Suppressor macrophage treated with lipopolysaccharide for 1 hour (primary cell): Measurements from ENCODE around the gene ITK.
A peak's percentile ranks its signal among the peaks of the same experiment; 100 is the strongest.
"Not testable (repeated sequence)": the region's sequence is repeated elsewhere in the genome, so short reads cannot be mapped to it uniquely, and the experiment has no call there.

ENCODE experiments used
- DNase-seq, 3 donors: peaks; one replicate each; pipeline ENCODE4 v3.0.0-alpha.2; 2020 to 2022

The ITK gene

DNA sequence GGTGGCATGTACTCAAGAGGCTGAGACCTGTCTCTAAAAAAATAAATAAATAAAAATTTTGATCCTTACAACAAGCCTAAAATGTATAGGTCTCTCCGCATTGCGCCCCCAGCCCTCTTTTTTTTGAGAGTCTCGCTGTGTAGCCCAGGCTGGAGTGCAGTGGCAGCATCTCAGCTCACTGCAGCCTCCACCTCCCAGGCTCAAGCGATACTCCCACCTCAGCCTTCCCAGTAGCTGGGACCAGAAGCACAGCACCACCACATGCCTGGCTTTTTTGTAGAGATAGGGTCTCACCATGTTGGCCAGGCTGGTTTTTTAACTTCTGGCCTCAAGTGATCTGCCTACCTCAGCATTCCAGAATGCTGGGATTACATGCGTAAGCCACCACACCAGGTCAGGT is 12.4 kb upstream of the ITK start:
- DNase-seq: no peak

DNA sequence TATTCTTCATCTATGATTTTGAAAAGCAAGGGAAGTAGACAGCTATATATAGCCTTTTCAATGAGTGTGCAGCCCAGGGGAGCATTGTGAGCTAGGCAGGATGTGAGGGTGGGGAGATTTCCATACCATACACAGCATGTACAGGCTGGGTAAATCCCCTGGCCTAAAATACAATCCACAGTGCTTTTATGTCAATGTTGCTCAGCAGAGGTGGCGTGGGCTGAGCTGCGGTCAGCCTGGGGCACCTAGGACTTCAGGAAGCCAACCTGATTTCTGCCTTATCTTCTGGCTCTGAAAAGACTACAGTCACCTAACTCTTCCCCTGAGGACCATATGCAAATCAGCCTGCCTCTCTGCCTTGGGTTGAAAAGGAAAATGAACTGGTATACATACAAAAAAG is 8.2 kb upstream of the ITK start:
- DNase-seq: peak; percentile 35 to 61 (median 51)

DNA sequence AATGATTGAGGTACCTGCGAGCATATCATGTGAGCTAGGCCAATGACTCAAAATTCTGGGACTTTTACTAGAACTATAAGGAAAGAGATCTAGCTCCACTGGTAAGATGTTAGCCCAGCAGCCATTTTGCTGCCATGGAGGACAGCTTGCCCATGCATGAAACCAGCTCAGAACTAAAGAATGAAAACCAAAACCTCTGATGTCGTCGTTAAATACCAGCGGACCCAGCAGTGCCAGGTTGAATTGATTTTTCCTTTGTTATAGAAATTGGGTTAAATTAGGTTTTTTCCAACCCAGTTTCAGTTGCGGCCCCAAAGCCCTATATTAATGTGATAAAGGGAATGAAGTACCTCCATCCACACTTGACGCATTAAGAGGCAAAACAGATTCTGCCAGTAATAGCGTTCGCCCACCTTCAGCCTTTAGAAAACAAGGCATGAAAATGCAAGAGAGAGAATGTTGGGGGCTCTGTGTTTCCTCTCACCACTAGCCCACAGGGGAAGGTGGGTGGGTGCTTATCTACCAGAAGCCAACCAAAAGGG is 5.5 kb upstream of the ITK start:
- DNase-seq: no peak

DNA sequence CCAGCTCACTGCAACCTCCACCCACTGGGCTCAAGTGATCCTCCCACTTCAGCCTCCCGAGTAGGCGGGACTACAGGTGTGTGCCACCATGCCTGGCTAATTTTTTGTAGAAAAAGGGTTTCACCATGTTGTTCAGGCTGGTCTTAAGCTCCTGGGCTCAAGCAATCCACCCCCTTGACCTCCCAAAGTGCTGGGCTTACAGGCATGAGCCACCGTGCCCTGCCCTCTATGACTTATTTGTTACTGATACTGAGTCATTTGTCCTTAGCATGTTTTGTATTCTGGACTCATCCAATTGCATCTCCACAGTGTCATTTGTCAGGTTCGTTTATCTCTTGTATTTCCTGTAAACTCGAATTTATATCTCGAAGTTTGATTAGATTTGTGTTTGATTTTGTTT is 2.7 kb upstream of the ITK start:
- DNase-seq: peak in 2 of 3 donors; percentile 16 to 27

DNA sequence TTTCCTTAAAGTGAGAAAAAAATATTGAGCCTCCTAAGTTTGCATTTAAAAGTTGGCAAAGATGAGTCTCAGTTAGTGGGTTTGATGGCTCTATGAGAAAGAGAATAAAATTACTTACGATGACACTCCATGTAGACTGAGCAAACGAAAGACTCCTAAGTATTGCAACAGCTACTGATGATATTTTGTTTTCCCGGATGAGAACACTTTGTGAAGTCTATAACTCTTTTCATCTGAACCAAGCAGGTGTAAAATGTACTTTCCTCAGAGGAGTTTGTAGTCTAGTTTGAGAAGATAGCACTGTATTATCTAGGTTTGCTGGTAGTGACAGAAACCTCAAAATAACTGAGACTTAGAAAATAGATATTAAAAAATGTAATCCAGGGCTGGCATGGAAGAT is 1.7 kb upstream of the ITK start:
- DNase-seq: no peak

DNA sequence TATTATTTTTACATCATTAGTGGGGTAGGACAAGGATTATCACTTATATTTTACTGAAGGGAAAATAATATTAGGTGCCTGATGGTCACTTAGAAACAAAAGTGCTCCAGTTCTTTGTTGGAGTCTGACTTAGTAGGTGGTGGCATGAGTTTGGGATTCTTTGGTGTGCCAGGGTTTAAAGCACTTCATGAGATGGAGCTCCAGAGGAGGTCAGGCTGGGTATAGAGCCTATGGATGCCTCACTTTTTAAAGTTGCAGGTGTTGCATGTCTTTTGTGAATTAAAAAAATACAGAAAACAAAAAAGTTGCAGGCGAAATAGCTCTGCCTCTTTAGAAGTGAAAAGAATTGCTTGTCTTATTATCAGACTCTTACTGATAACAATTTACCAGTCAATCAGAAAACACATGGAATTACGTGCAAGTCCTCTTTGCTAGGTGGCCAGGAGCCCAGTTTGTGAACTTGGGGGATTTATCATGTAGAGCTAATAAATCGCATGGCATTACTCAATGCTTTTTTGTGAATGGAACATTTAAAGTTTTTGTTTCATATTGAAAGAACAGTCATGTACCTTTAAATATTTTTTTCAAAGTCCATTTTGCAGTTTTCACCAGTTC is 1.6 kb downstream of the ITK start:
- DNase-seq: no peak

DNA sequence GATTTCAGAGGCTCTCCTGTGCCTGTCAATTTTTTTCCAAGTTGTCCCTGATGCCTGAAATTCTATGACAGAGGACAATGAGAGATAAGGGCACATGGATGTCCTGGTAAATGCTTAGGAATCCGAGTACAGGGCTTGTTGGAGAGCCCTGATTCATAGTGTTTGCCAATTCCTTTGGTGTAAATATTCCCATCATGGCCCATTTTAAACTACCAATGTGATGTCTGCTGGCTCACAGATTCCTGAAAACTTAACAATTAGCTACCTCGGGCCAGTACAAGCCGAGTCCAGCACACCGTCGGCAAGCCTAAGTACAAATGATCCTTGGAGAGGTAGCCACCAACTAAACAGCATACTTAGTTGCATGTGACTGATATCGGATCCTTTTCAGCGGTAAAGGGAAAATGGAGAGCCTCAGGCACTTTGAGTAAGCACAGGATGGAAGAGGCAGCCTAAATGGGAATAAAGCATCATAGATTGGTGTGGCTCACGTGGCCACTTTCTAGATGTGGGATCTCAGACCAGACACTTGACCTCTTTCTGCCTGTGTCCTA is 3.6 kb downstream of the ITK start:
- DNase-seq: no peak

DNA sequence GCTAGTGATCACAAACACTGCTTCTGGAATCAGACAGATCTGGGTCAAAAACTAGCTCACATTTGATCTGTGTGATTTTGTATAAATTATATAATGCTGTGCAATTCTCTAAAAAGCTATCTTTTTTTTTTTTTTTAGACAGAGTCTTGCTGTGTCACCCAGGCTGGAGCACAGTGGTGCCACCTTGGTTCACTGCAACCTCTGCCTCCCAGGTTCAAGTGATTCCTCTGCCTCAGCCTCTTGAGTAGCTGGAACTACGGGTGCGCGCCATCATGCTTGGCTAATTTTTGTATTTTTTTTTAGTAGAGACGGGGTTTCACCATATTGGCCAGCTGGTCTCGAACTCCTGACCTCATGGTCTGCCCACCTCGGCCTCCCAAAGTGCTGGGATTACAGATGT is 4.5 kb downstream of the ITK start:
- DNase-seq: not testable (repeated sequence)

DNA sequence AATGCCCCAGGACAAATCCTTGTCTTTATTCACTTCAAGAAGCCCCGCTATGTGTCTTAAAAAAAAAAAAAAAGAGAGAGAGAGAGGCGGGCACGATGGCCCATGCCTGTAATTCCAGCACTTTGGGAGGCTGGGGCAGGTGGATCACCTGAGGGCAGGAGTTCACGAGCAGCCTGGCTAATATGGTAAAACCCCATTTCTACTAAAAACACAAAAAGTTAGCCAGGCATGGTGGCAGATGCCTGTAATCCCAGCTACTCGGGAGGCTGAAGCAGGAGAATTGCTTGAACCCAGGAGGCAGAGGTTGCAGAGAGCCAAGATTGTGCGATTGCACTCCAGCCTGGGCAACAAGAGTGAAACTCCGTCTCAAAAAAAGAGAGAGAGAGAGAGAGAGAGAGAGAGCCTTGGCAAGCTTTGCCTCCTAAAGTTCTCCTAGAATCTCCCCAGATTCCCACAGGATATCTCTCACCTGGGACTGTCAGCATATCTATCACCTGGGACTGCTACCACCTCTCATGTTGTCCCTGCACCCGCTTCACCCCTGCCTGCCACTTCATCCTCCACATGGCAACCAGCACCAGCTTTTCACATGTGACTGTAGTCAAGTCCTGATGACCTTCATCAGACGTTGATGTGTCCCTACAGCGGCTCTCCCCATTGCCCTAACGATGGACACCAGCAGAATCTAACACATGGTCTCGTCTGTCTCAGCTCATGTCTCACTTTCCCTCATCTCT is 5.8 kb downstream of the ITK start:
- DNase-seq: no peak

DNA sequence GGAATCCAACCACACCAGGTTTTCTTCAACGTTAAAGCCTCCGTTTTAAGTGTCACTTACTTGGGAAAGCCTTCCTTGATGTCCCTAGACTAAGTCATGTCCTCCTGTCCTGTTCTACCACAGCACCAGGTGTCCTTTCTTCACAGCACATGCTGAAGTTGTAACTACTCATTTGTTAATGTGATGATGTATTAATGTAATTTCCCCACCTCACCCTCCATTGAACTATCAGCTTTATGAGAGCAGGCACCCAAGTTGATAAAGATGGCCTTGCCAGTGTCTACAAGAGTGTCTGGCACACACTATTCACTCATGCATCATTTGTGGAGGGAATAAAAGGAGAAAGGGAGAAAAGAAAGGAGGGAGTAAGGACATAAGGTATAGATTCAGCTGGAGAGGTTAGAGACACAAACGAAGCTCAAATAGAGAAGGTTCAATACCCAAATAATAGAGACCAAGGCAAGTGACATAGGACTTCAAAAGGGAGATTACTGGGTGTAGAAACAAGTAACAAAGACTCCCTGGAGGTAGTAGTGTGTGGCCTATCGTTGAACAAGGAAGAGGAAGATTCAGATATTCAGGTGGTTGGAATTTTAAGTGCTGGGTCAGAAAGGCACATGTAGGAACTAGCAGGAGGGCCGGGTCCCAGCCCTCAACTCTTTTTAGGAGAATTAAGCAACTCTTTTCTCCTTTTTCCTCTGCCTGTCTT is 6.6 kb downstream of the ITK start:
- DNase-seq: no peak

DNA sequence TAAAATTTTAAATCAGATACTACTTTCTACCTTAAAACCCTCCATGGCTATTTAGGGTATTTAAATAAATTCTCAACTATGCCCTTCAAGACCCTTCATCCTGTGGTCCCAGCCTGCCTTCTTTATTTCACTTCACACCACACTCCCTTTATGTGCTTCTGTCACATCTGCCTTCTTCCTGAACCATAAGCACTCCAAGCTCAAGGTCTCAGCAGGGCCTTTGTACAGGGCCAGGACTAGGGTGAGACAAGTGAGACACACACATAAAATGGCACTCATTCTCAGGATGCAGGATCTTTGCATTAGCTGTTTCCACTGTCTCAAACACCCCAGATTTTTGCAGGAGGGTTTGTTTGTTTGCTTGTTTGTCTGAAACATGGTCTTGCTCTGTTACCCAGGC is 7.6 kb downstream of the ITK start:
- DNase-seq: no peak

DNA sequence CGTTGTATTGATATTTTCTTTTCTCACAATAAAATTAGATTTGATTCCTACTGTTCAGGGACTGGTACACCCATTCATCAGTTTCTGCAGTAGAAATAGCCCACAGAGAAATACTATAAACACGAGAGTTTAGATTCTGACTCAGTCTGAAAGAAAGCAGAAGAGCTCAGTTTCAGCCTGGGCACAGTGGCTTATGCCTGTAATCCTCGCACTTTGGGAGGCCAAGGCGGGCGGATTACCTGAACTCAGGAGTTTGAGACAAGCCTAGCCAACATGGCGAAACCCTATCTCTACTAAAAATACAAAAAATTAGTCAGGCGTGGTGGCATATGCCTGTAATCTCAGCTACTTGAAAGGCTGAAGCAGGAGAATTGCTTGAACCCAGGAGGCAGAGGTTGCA is 8.6 kb downstream of the ITK start:
- no peak for DNase-seq

DNA sequence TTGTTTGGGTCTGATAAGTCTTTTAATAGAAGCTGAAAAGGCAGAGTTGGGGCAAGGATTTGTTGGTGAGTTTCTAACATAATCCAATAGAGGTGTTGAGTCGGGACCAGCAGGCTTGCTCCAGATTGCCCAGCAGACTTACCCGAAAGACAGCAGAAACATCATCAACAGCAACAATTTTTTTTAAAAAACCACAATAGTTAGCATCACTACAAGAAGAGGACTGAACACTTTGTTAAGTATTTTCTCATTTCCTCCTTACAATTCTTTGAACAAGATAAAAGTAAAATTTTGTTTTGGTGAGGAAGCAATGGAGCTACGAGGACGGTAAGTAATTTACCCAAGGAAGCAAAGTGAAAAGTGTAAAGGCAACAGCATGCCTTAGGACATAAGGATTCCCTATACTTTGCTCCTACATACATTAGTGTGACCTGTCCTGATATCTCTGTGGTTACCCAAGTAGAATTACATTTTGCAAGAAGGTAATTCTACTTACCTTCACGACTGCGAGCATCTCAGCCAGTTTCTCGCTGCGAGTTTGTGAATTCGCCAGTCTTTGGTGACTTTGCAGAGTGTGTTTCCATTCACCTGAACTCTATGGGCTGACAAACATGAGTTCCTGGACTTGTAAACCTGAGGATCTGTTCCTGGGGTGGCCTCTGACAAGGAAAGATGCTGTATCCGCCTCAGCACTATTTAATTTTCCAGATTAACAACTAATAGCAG is 13.2 kb downstream of the ITK start:
- DNase-seq: no peak

DNA sequence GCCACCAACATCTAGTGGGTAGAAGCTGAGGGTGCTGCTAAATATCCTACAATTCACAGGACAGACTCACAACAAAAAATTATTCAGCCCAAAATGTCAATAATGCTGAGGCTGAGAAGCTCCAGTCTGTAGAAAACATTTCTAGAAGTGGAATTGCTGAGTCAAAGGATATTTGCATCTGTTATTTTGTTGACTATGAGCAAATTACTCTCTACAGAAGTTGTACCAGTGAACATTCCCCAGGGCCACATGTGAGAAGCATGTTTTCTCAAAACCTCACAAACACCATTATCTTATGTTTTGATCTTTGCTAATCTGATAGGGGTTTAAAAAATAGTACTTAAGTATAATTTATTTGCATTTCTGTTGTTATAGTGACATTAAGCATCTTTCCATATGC is 15.4 kb downstream of the ITK start:
- DNase-seq: no peak

DNA sequence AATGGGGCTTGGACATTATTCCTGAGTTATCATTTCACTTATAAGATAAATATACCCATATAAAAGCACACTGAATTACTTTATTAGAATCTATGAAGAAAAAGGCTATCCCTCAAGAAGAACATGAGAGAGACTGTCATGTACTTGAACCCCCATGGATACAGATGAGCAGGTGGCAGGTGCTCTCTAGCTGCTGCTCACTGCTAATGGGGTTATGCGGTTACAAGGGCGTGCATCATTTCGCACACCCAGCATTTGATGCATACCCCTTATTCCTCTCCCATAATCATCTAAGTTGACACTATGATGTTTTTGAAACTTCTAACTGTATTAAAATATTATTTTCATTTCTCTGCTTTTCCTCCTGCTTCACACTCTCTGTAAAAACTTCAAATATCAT is 16.4 kb downstream of the ITK start:
- DNase-seq: no peak

DNA sequence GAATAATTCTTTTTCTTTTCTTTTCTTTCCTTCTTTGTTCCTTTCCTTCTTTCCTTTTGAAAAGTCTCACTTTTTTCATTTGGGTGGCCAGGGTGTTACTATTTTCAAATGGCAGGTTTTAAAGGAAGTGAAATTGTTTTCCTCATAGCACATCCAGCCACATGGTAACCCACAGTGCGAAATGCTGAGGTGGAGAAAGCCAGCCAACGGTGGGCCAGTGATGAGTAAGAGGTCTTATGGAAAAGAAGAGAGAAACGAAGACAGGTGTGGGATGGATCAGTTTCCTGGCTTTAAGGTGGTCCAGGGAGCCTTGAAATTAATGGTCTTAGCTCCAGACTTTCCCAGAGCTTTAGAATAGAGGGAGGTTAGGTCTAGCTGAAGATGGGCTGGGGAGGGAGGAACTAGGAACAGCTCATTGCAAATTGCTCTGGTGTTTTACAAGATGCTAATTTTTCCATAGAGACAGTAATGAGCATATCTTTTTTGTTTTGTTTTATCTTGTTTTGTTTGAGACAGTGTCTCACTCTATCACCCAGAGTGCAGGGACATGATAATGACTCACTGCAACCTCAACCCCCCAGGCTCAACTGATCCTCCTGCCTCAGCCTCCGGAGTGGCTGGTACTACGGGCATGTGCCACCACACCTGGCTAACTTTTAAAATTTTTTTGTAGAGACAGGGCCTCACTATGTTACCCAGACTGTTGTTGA is 17.8 kb downstream of the ITK start:
- DNase-seq: no peak

DNA sequence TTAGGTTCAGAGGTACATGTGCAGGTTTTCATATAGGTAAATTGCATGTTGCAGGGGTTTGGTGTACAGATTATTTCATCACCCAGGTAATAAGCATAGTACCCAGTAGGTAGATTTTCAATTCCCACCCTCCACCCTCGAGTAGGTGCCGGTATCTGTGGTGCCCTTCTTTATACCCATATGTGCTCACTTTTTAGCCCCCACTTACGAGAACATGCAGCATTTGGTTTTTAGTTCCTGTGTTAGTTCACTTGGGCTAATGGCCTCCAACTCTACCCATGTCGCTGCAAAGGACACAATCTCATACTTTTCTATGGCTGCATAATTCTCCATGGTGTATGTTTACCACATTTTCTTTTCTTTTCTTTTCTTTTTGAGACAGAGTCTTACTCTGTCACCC is 21.2 kb downstream of the ITK start:
- no peak for DNase-seq

DNA sequence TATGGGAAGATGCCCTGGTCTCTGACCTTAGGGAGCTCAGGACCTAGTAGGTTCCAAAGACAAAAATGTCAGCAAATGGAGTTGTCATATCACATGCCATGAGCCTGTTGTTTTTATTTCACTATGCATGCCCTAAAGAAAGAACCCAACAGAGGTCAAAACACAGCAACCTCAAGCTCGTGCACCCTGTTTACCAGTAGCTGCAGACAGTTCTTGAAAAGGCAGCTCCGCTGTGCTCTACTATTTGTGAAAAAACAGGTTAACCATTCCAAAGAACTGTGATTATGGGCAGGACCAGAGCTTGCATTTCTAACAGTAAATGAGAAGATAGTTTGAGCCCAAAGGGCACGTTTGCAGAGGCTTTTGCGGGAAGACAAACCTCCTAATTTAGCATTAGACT is 22.8 kb downstream of the ITK start:
- DNase-seq: no peak

DNA sequence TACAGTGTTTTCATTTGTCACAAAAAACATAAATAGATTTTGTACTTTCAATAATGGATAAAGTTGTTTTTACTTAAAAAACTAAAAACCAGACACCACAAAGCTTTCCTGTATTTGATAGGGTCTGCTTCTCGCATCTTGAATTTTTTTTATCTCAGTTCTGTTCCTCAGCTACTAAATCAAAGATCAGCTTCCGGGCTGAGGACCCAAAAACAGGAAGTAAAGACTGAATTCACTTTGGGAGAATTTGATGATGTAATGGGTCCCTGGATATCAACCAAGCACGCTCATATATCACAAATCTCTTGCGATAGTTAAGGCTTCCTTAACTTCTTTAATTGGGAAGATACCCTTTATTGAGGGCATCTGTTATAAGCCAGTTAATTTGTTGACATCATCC is 24.1 kb downstream of the ITK start:
- DNase-seq: peak; percentile 58 to 77 (median 73)

DNA sequence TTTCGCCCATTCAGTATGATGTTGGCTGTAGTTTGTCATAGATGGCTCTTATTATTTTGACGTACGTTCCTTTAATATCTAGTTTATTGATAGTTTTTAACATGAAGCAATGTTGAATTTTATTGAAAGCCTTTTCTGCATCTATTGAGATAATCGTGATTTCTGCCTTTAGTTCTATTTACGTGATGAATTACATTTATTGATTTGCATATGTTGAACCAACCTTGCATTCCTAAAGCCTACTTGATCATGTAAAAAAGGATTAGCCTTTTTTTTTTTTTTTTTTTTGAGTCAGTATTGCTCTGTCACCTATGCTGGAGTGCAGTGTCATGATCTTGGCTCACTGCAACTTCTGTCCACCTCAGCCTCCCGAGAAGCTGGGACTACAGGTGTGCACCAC is 25.1 kb downstream of the ITK start:
- no peak for DNase-seq

DNA sequence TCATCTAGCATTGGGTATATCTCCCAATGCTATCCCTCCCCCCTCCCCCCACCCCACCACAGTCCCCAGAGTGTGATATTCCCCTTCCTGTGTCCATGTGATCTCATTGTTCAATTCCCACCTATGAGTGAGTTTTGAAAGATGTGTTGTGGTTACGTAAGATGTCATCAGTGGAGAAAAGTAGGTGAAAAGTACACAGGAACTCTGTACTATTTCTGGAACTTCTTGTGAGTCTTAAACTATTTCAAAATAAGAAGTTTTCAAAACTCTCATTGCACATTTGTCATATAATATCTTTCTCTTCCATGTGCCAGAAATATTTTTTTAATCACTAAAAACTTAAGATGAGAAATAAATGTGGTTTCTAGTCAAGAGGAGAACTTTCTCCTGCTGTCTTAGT is 30.0 kb downstream of the ITK start:
- peak in 2 of 3 donors; percentile 42 to 49 for DNase-seq

DNA sequence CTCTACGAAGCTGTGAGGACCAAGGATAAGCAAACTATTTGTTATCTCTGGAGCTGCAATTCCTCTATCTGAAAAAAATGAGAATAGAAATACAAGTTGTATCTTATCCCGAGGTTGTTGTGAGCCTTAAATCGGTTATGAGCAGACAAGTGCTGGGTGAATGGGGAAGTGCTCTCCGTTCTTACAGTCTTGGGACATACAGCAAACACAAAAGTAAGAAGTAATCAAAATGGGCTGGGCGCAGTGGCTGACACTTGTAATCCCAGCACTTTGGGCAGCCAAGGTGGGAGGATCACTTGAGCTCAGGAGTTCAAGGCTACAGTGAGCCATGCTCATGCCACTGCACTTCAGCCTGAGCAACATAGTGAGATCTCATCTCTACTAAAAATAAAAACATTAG is 31.7 kb downstream of the ITK start:
- peak; percentile 33 to 44 (median 42) for DNase-seq
